DMS153 (cell line): ENCODE results near the gene PTPN12.

ENCODE experiments used
- DNase-seq: peaks from one replicate; lab custom pipeline; 2025; lab: John Stamatoyannopoulos, UW

The PTPN12 gene

DNA sequence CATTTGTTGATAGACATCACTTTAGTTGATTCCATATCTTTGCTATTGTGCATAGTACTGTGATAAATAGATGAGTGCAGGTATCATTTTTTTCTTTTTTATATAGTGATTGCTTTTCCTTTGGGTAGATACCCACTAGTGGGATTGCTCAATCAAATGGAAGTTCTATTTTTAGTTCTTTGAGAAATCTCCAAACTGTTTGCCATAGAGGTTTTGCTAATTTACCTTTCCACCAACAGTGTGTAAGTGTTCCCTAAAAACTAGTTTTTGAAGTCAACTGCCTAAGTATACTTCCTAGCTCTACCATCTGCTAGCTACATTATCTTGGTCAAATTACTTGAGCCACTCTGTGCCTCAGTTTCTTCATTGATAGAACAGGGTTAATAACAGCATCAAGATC is 127.6 kb downstream of the PTPN12 start:
- DNase-seq, result no peak

DNA sequence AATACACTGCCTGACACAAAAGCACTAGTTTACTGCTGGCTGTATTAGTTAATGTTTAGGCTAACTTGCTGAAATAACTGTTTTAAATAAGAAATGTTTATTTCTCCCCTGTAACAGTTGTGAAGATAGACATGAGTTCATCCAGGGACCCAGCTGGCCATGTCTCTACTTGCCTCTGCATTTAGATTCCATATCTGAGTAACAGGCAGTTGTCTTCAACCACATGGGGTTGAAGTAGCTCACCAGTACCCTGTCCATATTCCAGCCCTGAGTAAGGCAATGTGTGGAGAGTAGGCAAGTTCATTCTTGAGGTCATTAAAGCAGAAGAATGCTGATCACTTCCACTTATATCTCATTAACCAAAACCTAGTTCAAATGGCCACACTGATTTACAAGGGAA is 128.1 kb downstream of the PTPN12 start:
- DNase-seq, result no peak

DNA sequence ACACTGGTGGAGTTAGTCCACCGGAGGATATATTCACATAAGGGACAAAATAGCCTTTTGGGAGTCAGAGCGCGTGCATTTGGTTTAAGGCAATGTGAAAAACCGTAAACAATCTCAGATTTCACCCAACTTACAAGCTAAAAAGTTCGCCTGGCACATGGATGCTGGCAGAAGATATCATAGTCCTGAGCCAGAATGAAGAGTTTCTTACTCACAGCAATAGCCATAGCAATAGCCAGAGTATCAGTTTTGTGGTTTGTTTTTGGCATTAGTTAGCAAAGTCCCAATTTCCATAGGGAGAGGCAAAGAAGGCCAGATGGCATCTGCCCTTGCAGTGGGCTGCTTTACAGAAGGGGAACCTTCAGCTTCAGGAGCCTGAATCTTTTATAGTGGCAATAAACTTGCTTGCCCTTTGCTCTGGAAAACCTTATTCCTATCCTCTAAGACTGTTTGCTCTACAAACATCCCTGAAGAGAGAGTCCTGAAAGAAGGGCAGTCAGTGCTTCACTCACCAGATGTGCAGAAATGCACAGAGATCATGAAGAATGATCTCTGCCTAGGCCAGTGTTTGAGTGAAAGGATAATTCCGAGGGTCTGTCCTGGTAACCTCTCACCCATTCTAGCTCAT is 130.5 kb downstream of the PTPN12 start:
- no peak for DNase-seq

GRCh38 chr7:77674878-77675277 is 137.8 kb downstream of the PTPN12 start:
- no peak for DNase-seq

DNA sequence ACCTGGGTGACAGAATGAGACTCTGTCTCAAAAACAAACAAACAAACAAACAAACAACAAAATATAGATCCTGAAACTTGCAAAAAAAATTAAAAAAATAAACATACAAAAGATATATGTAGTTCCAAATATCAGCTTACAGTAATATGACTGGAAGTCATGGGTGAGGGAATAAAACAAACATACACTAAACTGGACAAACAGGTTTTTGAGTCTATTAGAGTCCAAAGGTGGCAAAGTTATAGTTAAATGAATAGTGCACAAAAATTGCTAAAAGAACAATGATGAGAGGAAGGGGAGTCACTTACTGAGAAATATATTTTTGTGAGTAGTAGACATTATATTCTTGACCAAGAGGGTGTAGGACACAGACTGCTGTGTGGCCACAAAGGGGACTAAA is 142.5 kb downstream of the PTPN12 start:
- peak; percentile 36 for DNase-seq

- DNase-seq, result no peak
Measured at GRCh38 chr7:77680266-77680665, 143.2 kb downstream of the PTPN12 start.

GRCh38 chr7:77684030-77684429 is 146.9 kb downstream of the PTPN12 start:
- DNase-seq, result no peak

DNA sequence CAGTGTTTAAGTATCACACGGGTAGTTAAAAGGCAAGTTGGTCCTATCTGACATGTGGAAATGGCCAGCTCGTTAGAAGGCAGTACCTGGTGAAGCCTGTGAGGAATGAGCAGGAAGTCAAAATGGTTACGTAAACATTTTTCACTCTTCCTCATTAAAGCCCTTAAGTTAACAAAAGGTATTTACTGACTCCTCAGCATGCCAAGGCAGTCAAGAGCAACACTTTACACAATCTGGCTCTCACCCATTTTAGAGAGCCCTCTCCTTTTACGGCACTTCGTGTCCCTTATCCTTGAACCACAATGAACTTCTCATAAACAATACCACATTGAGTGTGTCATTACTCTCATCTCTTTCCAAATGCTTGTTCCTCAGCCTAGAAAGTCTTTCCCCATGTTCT is 148.1 kb downstream of the PTPN12 start:
- peak; percentile 73 for DNase-seq

GRCh38 chr7:77687100-77687746 is 150.1 kb downstream of the PTPN12 start:
- no peak for DNase-seq

DNA sequence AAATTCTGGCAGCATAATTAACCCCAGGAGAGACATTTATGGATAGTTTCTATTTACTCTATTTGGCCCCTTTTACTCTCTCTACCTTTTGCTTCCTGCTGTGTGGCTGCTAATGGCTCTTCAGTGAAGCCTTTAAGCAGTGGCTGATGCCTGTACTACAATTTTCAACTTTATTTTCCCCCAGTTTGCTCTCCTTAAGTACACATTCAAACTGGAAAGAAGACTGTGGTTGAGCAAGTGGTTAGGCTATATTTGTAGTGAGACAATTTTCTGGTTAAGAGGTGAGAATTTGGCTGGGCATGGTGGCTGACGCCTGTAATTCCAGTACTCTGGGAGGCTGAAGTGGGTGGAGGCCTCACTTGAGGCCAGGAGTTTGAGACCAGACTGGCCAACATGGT is 150.7 kb downstream of the PTPN12 start:
- no peak for DNase-seq
